AG08395 (cell line): Measurements from ENCODE around the gene GRN.
A peak's percentile ranks its signal among the peaks of the same experiment; 100 is the strongest.
"Not testable (repeated sequence)": the region's sequence is repeated elsewhere in the genome, so short reads cannot be mapped to it uniquely, and the experiment has no call there.

Experiments used
- DNase-seq: peaks from one replicate; pipeline ENCODE4 v3.0.0; 2012; ENCODE audit warnings: mixed read lengths, low spot score

Gene GRN

GRCh38 chr17:44346064-44346844 lies 1.2 kb downstream of the GRN start:
- DNase-seq = no peak

GRCh38 chr17:44347206-44348055 lies 2.3 kb downstream of the GRN start:
- not testable (repeated sequence) for DNase-seq

- peak; percentile 73 for DNase-seq
Measured at GRCh38 chr17:44348234-44348987, 3.3 kb downstream of the GRN start.

GRCh38 chr17:44348988-44349364 lies 3.9 kb downstream of the GRN start:
- DNase-seq = no peak

GRCh38 chr17:44349553-44350070 lies 4.5 kb downstream of the GRN start:
- DNase-seq = no peak

GRCh38 chr17:44350733-44351226 lies 5.7 kb downstream of the GRN start:
- DNase-seq = peak; percentile 82

GRCh38 chr17:44351464-44351863 lies 6.4 kb downstream of the GRN start:
- no peak for DNase-seq

- DNase-seq = no peak
Measured at GRCh38 chr17:44351961-44352827, 7.1 kb downstream of the GRN start.

- no peak for DNase-seq
Measured at GRCh38 chr17:44352828-44353671, 7.9 kb downstream of the GRN start.

- DNase-seq = peak; percentile 50
Measured at GRCh38 chr17:44353672-44354331, 8.7 kb downstream of the GRN start.

- DNase-seq = no peak
Measured at GRCh38 chr17:44354582-44355561, 9.8 kb downstream of the GRN start.

GRCh38 chr17:44355642-44356099 lies 10.6 kb downstream of the GRN start:
- no peak for DNase-seq

GRCh38 chr17:44356241-44356640 lies 11.1 kb downstream of the GRN start:
- DNase-seq = no peak

- no peak for DNase-seq
Measured at GRCh38 chr17:44358066-44358465, 13.0 kb downstream of the GRN start.

GRCh38 chr17:44359006-44359405 lies 13.9 kb downstream of the GRN start:
- no peak for DNase-seq

- DNase-seq = no peak
Measured at GRCh38 chr17:44359458-44360143, 14.5 kb downstream of the GRN start.

GRCh38 chr17:44360144-44360533 lies 15.0 kb downstream of the GRN start:
- DNase-seq = no peak

GRCh38 chr17:44360826-44361225 lies 15.7 kb downstream of the GRN start:
- peak; percentile 54 for DNase-seq
